Gastroesophageal sphincter (tissue), 4 donors: ENCODE data around the gene CTCFL. TPM values are rescaled to one million over a fixed set of nuclear protein-coding genes. Genes with fewer than 3 reads are reported as not detected.

Experiments used
- ATAC-seq: fragments of 150-250 bp; one replicate; pipeline ENCODE4 v1.9.1; 2016; ENCODE audit warnings: mild to moderate bottlenecking, moderate library complexity
- H3K27ac ChIP-seq, 4 donors: fragments of 200-600 bp; sonication (generic) in 3 of 4; 1 replicate in 3 of 4; 2 replicates in 1 of 4; pipeline ENCODE4 v1.5.1; 2016 to 2019
- H3K27me3 ChIP-seq: fragments of 200-600 bp; sonication (generic); one replicate; pipeline ENCODE4 v1.5.1; 2019
- H3K36me3 ChIP-seq, 2 donors: fragments of 200-600 bp; sonication (generic); one replicate each; pipeline ENCODE4 v1.5.1; 2019; ENCODE audit warnings: control low read depth in 1 of 2
- H3K4me1 ChIP-seq, 3 donors: fragments of 200-600 bp; sonication (generic); 1 replicate in 2 of 3; 2 replicates in 1 of 3; pipeline ENCODE4 v1.5.1; 2016 to 2019; ENCODE audit warnings: control low read depth in 2 of 3
- H3K4me3 ChIP-seq, 2 donors: fragments of 200-600 bp; sonication (generic); one replicate each; pipeline ENCODE4 v1.5.1; 2019; ENCODE audit warnings: mild to moderate bottlenecking in 1 of 2, moderate library complexity in 1 of 2
- H3K9me3 ChIP-seq, 3 donors: fragments of 200-600 bp; sonication (generic); one replicate each; pipeline ENCODE4 v1.5.1; 2017 to 2019; ENCODE audit warnings: control low read depth in 2 of 3
- EP300 ChIP-seq: sonication (generic); formaldehyde crosslinking; IDR thresholded peaks from one replicate; pipeline ENCODE4 v1.6.1; 2017; ENCODE audit warnings: antibody characterized with exemption, mild to moderate bottlenecking
- POLR2A ChIP-seq, 2 donors: fragments of 450-650 bp; IDR thresholded peaks; one replicate each; pipeline ENCODE4 v1.6.1; 2017; ENCODE audit warnings: antibody characterized with exemption in 2 of 2, mild to moderate bottlenecking in 2 of 2, moderate library complexity in 1 of 2
- POLR2AphosphoS5 ChIP-seq: sonication (generic); formaldehyde crosslinking; IDR thresholded peaks from one replicate; pipeline ENCODE4 v1.6.1; 2017; ENCODE audit warnings: antibody characterized with exemption
- WGBS, 2 donors: methylation state at CpG; one replicate each; pipeline ENCODE4 v1.1.5; 2018; ENCODE audit warnings: low coverage in 1 of 2; 5-methylcytosine and 5-hydroxymethylcytosine counted together
- total RNA-seq, 4 donors: library from RNA; depleted of rRNA; stranded (reverse); fragments of >200 nt; gene quantifications; one replicate each; pipeline ENCODE4 v1.1.0, GENCODE V29; 2016
- TF ChIP-seq, protein P1 (sequence below), 4 experiments: fragments of 200-600 bp in 2 of 4; fragments of 450-650 bp in 2 of 4; sonication (generic) in 1 of 4; IDR thresholded peaks; one replicate each; pipeline ENCODE4 v1.5.1; 2017 to 2019; ENCODE audit warnings: antibody characterized with exemption in 4 of 4, mild to moderate bottlenecking in 2 of 4, moderate library complexity in 2 of 4

CTCFL gene
- total RNA-seq, 4 donors from 2014 or later = not detected

GRCh38 chr20:57504411-57504810 is 20.5 kb downstream of the CTCFL start:
- H3K27me3 ChIP-seq = no peaks in the 10 kb centered on the region
- H3K4me1 ChIP-seq = no peaks in the 10 kb centered on the region
- H3K27ac ChIP-seq = no peak overlapping the region
- TF ChIP-seq POLR2AphosphoS5 = no peak
- TF ChIP-seq, protein P1, sequence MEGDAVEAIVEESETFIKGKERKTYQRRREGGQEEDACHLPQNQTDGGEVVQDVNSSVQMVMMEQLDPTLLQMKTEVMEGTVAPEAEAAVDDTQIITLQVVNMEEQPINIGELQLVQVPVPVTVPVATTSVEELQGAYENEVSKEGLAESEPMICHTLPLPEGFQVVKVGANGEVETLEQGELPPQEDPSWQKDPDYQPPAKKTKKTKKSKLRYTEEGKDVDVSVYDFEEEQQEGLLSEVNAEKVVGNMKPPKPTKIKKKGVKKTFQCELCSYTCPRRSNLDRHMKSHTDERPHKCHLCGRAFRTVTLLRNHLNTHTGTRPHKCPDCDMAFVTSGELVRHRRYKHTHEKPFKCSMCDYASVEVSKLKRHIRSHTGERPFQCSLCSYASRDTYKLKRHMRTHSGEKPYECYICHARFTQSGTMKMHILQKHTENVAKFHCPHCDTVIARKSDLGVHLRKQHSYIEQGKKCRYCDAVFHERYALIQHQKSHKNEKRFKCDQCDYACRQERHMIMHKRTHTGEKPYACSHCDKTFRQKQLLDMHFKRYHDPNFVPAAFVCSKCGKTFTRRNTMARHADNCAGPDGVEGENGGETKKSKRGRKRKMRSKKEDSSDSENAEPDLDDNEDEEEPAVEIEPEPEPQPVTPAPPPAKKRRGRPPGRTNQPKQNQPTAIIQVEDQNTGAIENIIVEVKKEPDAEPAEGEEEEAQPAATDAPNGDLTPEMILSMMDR (IDR thresholded peaks at IDR 0.05) = no peak
- TF ChIP-seq POLR2A (IDR thresholded peaks at IDR 0.05) = no peak
- no peak for TF ChIP-seq EP300
- H3K4me3 ChIP-seq = no peak overlapping the region
- WGBS, 2 donors = 75 to 79% methylated on average over 5 of the region's 6 CpGs
- no peak for ATAC-seq
- no peaks in the 10 kb centered on the region for H3K9me3 ChIP-seq
- H3K36me3 ChIP-seq = no peaks in the 10 kb centered on the region

DNA sequence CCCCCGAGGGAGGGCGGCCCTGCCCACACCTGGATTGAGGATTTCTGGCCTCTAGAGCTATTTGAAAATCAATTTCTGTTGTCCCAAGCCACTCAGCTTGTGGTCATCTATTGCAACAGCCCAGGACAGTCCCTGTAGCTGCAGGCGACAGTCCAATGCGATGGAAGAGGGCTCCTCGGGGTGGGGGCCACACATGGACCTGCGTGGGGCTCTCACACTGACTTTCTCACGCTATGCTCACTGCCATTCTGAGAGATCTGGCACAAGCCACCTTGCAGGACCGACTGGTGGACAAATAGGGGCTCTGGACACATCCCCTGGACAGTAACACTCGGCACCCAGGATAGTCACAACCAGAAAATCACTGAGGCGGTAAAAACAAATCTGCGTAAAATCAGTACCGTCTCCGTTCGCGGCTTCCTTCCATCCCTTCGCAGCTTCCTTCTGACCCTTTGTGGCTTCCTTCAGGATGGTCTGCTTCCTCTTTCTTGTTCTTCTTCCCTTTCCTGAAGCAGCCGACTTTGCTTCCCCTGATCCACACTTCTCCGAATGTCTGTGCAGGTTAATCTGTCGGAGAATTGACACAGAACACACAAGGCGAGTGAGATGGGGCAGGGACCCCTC is 21.8 kb downstream of the CTCFL start:
- Histone ChIP-seq H3K27me3 (no peaks in the 10 kb centered on the region), H3K36me3 (no peaks in the 10 kb centered on the region), H3K9me3 (no peaks in the 10 kb centered on the region), H3K4me1 (peaks cover 0 to 6% (median 0%) of the 10 kb centered on the region in 3 donors), H3K4me3 (no peak overlapping the region), H3K27ac (no peak overlapping the region)
- no peak for ATAC-seq
- TF ChIP-seq EP300 (no peak), POLR2AphosphoS5 (no peak), POLR2A (IDR thresholded peaks at IDR 0.05) (no peak)
- 53 to 90% methylated on average over 4 to 13 of the region's 20 CpGs for WGBS, 2 donors

DNA sequence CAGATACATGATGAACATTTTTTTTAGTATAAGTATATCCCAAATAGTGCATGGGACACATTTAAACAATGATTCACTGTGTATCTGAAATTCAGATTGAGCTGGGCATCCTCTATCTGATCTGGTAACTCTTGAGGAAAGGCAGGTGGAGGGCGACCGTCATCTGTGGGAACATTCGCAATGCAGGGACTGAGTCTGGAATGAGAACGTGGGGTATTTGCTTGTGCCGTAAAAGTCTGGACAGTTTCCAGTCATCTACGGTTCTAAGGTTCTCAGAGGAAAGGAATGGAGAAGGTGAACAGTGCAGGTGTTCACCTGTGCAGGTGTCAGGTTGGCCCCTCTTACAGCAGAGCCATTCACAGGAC is 22.6 kb downstream of the CTCFL start:
- Histone ChIP-seq H3K4me1 (peaks cover 0 to 6% (median 0%) of the 10 kb centered on the region in 3 donors), H3K36me3 (no peaks in the 10 kb centered on the region), H3K9me3 (no peaks in the 10 kb centered on the region), H3K27me3 (no peaks in the 10 kb centered on the region), H3K27ac (no peak overlapping the region), H3K4me3 (no peak overlapping the region)
- TF ChIP-seq POLR2A (IDR thresholded peaks at IDR 0.05) (no peak), POLR2AphosphoS5 (no peak), EP300 (no peak)
- TF ChIP-seq, protein P1 (IDR thresholded peaks at IDR 0.05) = no peak
- no peak for ATAC-seq
- WGBS, 2 donors = 91 to 100% methylated on average over 5 to 6 of the region's 6 CpGs

DNA sequence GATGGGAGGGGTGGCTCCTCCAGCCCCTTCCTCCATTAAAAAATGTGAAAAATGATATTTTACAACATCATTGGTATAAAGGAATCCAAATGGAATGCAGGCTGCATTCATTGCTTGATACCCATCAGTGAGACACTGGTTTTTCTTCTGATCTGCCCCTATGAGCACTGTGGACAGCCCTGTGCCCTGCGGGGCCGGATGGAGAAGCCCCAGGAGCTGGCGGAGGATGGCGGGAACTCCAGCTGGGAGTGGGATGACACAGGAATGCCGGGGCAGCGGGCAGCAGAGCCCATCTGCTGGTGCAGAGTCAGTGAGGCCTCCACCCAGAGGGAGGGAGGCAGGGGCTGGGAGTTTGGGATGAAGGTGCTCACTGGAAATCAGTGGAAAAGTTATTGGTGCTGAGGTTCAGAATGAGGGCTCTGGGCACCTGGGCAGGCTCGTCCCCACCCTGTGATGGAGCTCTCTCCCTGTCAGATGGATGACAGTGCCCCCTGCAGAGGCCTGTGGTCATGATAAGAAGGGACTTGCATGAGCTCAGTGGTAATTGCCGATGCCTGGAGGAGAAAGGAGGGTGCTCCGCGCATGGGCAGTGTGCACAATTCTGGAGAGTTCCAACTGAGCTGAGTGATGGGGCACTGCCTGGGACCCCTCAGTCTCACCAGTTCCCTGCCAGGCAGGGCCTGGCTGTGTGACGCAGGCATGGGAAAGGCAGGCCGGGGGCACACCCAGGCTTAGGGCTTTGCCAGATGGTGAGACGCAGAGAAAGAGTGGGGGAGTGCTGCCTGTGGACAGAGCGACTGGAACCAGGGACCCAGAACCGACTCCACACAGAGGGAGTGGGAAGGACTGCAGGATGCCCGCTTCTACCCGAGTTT is 23.2 kb downstream of the CTCFL start:
- Histone ChIP-seq H3K27me3 (no peaks in the 10 kb centered on the region), H3K36me3 (no peaks in the 10 kb centered on the region), H3K4me1 (peaks cover 0 to 6% (median 0%) of the 10 kb centered on the region in 3 donors), H3K27ac (no peak overlapping the region), H3K4me3 (no peak overlapping the region), H3K9me3 (no peaks in the 10 kb centered on the region)
- TF ChIP-seq POLR2A (IDR thresholded peaks at IDR 0.05) (no peak), EP300 (no peak), POLR2AphosphoS5 (no peak)
- TF ChIP-seq, protein P1 (IDR thresholded peaks at IDR 0.05) = no peak
- no peak for ATAC-seq
- WGBS, 2 donors = 74 to 87% methylated on average over 6 to 8 of the region's 17 CpGs

DNA sequence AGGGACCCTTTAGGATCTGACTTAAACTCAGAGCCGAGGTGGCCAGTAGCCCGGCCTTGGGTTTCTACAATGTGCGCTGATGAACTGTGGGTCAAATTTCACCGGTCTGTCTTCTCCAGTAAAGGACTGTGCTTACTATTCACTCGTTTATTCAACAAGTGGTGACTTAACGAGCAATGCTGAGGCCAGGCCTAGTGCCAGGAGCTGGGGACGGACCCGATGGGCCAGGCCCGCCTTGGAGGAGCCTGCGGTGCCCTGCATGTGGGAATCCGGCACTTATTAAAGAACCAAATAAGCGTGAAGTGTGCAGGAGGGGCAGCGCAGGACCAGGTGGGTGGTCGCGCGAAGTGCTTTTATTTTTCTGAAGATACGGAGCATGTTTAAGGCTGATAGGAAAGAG is 24.0 kb downstream of the CTCFL start:
- no peak for ATAC-seq
- Histone ChIP-seq H3K27ac (no peak overlapping the region), H3K4me1 (peaks cover 0 to 6% (median 0%) of the 10 kb centered on the region in 3 donors), H3K36me3 (no peaks in the 10 kb centered on the region), H3K27me3 (no peaks in the 10 kb centered on the region), H3K4me3 (no peak overlapping the region), H3K9me3 (no peaks in the 10 kb centered on the region)
- 88% methylated on average over 9 of the region's 17 CpGs; no CpG with 5 or more reads in 1 of the 2 donors for WGBS, 2 donors
- TF ChIP-seq, protein P1 (IDR thresholded peaks at IDR 0.05) = no peak
- TF ChIP-seq POLR2AphosphoS5 (no peak), EP300 (no peak), POLR2A (IDR thresholded peaks at IDR 0.05) (no peak)
